ENCODE results near the gene SAMD10. TPM values are rescaled to one million over a fixed set of nuclear protein-coding genes. Genes with fewer than 3 reads are reported as not detected.

SAMD10 gene
- total and polyA plus RNA-seq, 8 donors, result 2.9 to 68.1 (median 6.5) TPM

DNA sequence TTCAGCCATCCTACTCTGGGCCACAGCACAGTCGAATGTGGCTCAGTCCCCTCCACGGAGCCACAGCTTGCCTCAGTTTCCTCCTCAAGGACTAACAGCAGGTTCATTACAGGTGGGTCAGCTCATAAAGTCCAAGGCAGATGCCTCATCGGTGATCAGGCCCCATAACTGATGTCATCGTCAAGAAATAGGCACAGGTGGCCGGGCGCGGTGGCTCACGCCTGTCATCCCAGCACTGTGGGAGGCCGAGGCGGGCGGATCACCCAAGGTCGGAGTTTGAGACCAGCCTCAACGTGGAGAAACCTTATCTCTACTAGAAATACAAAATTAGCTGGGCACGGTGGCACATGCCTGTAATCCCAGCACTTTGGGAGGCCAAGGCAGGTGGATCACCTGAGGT is 26.7 kb downstream of the SAMD10 start:
- WGBS, 5 donors, result 76 to 86% (median 78%) methylated on average over 14 of the region's 14 CpGs
- Histone ChIP-seq H3K4me3 (no peak overlapping the region), H3K27ac (peak overlapping the region in 2 of 5 donors; percentile 87 to 88), H3K4me1 (peaks cover 78 to 92% (median 90%) of the 10 kb centered on the region in 4 donors), H3K27me3 (no peaks in the 10 kb centered on the region), H3K9me3 (no peaks in the 10 kb centered on the region), H3K36me3 (peaks cover 0 to 5% (median 2%) of the 10 kb centered on the region in 4 donors)
- TF ChIP-seq POLR2AphosphoS5 (IDR thresholded peaks at IDR 0.05) (no peak), POLR2A (IDR thresholded peaks at IDR 0.05) (no peak), EP300 (IDR thresholded peaks at IDR 0.05) (no peak)
- TF ChIP-seq, protein P1, sequence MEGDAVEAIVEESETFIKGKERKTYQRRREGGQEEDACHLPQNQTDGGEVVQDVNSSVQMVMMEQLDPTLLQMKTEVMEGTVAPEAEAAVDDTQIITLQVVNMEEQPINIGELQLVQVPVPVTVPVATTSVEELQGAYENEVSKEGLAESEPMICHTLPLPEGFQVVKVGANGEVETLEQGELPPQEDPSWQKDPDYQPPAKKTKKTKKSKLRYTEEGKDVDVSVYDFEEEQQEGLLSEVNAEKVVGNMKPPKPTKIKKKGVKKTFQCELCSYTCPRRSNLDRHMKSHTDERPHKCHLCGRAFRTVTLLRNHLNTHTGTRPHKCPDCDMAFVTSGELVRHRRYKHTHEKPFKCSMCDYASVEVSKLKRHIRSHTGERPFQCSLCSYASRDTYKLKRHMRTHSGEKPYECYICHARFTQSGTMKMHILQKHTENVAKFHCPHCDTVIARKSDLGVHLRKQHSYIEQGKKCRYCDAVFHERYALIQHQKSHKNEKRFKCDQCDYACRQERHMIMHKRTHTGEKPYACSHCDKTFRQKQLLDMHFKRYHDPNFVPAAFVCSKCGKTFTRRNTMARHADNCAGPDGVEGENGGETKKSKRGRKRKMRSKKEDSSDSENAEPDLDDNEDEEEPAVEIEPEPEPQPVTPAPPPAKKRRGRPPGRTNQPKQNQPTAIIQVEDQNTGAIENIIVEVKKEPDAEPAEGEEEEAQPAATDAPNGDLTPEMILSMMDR (IDR thresholded peaks at IDR 0.05), result no peak
- no peak for DNase-seq
- intact Hi-C loops (cut with DNase I; ENCODE audit: low total_unique reads), result no loop called here

DNA sequence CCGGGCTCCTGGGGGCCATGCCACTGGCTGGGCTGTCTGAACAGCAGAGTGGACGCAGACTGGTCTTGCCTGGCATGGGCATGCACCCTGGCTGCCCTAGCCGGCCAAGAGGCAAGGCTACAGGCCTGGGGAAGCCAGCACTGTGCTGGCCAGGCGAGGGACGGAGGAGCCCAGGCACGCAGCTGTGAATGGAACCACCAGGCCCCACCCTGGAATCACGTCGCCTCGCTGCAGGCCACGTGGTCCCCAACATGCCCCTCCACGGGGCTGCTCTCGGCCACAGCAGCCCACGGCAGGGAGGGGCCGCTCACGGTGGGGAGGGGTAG is 27.3 kb downstream of the SAMD10 start:
- DNase-seq, result no peak
- 50 to 84% (median 76%) methylated on average over 1 to 15 of the region's 15 CpGs for WGBS, 5 donors
- intact Hi-C loops (cut with DNase I; ENCODE audit: low total_unique reads), result no loop called here
- H3K36me3 ChIP-seq, result peaks cover 0 to 5% (median 2%) of the 10 kb centered on the region in 4 donors
- TF ChIP-seq POLR2A (IDR thresholded peaks at IDR 0.05) (no peak), POLR2AphosphoS5 (IDR thresholded peaks at IDR 0.05) (no peak), EP300 (IDR thresholded peaks at IDR 0.05) (no peak)
- TF ChIP-seq, protein P1 (IDR thresholded peaks at IDR 0.05), result no peak
- H3K27ac ChIP-seq, result peak overlapping the region; percentile 13 to 88 (median 86)
- peaks cover 78 to 92% (median 90%) of the 10 kb centered on the region in 4 donors for H3K4me1 ChIP-seq
- no peaks in the 10 kb centered on the region for H3K9me3 ChIP-seq
- H3K4me3 ChIP-seq, result no peak overlapping the region
- no peaks in the 10 kb centered on the region for H3K27me3 ChIP-seq

DNA sequence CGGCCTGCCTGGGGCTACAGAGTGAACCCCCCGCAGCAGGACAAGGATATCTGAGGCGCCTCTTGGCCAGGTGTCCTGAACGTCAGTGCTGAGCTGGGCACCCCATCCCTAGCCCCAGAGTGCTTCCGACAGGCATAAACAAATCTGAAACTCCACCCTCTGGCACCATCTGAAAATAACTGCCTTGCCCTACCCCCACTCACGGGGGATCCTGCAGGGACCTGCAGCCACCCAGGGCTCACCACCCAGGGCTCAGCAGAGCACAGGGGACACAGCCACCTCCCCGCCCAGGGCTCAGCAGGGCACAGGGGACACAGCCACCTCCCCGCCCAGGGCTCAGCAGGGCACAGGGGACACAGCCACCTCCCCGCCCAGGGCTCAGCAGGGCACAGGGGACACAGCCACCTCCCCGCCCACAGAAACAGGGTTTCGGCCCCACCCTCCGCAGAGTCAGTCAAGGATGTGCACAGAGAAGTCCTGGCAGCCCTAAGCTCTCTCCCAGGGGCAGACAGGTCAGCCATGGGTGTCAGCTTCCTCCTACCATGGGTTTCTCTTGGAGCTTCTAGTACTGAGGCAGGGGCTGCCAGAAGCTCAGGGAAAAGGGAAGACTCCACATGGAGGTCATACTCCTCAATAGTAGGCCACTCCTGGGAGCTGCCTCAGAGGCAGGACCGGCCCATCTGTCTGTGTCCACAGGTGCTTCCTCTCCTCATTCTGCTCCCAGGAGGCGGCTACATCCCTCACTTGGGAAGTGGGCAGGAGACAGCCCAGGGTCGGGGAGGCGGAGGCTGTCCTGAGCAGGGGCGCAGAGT is 27.8 kb downstream of the SAMD10 start:
- TF ChIP-seq, protein P1 (IDR thresholded peaks at IDR 0.05), result no peak
- no peak for TF ChIP-seq EP300 (IDR thresholded peaks at IDR 0.05)
- TF ChIP-seq POLR2A (IDR thresholded peaks at IDR 0.05), result no peak
- Histone ChIP-seq H3K4me3 (peak overlapping the region in 1 of 4 donors; percentile 24), H3K4me1 (peaks cover 73 to 92% (median 89%) of the 10 kb centered on the region in 4 donors), H3K27me3 (no peaks in the 10 kb centered on the region), H3K27ac (peak overlapping the region; percentile 13 to 88 (median 86)), H3K9me3 (no peaks in the 10 kb centered on the region), H3K36me3 (peaks cover 0 to 5% (median 2%) of the 10 kb centered on the region in 4 donors)
- no peak for DNase-seq
- intact Hi-C loops (cut with DNase I; ENCODE audit: low total_unique reads), result no loop called here
- WGBS, 5 donors, result 40 to 56% (median 54%) methylated on average over 7 to 17 of the region's 17 CpGs

DNA sequence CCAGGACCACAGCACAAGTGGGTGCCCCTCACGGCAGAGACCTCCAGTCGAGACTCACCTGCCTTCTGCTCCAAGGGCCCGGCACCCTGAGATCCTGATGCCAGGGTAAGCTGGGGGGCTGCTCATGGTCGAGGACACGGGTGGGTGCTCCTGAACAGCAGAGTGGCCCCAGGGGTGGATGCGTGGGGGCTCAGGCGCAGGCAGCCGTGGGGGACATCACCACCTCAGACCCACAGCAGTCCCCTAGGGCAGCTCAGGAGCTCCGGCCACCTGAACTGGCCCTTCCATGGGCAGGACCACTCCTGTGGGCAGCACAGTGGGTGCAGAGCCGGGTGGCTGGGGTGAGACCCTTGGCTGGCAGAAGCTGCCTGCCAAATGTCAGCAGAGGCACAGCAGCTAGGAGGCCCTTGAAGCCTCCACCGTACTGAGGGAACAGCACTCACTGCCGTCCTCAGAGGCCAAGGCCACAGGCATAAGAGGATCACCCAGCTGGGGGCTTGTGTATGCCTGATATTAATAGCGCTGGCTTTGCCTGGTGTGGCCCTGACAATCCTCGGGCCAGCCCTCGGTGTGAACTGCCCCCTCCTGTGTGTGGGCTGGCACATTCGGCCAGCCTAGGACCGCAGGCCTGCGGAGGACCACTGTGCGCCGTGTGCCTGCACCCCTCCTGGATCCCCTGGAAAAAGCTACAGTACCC is 28.6 kb downstream of the SAMD10 start:
- H3K9me3 ChIP-seq, result no peaks in the 10 kb centered on the region
- H3K27ac ChIP-seq, result peak overlapping the region; percentile 12 to 88 (median 86)
- intact Hi-C loops (cut with DNase I; ENCODE audit: low total_unique reads), result no loop called here
- H3K36me3 ChIP-seq, result peaks cover 1 to 12% (median 9%) of the 10 kb centered on the region in 4 donors
- H3K4me1 ChIP-seq, result peaks cover 72 to 92% (median 88%) of the 10 kb centered on the region in 4 donors
- DNase-seq, result no peak
- H3K4me3 ChIP-seq, result peak overlapping the region in 1 of 4 donors; percentile 24
- no peak for TF ChIP-seq EP300 (IDR thresholded peaks at IDR 0.05)
- TF ChIP-seq, protein P1 (IDR thresholded peaks at IDR 0.05), result no peak
- no peak for TF ChIP-seq POLR2AphosphoS5 (IDR thresholded peaks at IDR 0.05)
- no peak for TF ChIP-seq POLR2A (IDR thresholded peaks at IDR 0.05)
- WGBS, 5 donors, result 20 to 85% (median 78%) methylated on average over 1 to 20 of the region's 20 CpGs
- H3K27me3 ChIP-seq, result no peaks in the 10 kb centered on the region

Measured in stomach (tissue), 9 donors.